ENCODE results near the gene EIF1AX.

GRCh38 chrX:20135944-20136343 is 5.7 kb downstream of the EIF1AX start:
- TF ChIP-seq CREM (CRISPR knock-in tag; IDR thresholded peaks at IDR 0.05) (no peak), CTCF (IDR thresholded peaks at IDR 0.05) (no peak), ARID4B (CRISPR knock-in tag; IDR thresholded peaks at IDR 0.05; ENCODE audit: borderline replicate concordance) (no peak), MXD4 (CRISPR knock-in tag; IDR thresholded peaks at IDR 0.05; ENCODE audit: borderline replicate concordance) (no peak)
- TF ChIP-seq, protein P1, sequence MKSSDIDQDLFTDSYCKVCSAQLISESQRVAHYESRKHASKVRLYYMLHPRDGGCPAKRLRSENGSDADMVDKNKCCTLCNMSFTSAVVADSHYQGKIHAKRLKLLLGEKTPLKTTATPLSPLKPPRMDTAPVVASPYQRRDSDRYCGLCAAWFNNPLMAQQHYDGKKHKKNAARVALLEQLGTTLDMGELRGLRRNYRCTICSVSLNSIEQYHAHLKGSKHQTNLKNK (CRISPR knock-in tag; IDR thresholded peaks at IDR 0.05), result no peak

Measured in WTC11 (cell line).